A549 (cell line): Measurements from ENCODE around the gene ZEB1. TPM values are rescaled to one million over a fixed set of nuclear protein-coding genes. Genes with fewer than 3 reads are reported as not detected.

Experiments used
- ATAC-seq, 2 experiments: fragments of 200-7000 bp in 1 of 2; fragments of >200 bp in 1 of 2; cut with Nextera tagmentation in 1 of 2; cut with Tn5 transposase in 1 of 2; 3 replicates each; pipeline versions ENCODE4 v1.8.0 to v1.9.1; 2018 to 2020; ENCODE audit warnings: mild to moderate bottlenecking in 1 of 2, moderate library complexity in 1 of 2
- CTCF ChIA-PET: fragments of 300-600 bp; sonication (Branson Sonifier 250); formaldehyde crosslinking; extraction: SDS; loops from one replicate; lab custom pipeline; 2021; ENCODE audit warnings: antibody characterized with exemption, inconsistent platforms; lab: Yijun Ruan, JAX
- POLR2A ChIA-PET: fragments of 350-600 bp; formaldehyde crosslinking; extraction: SDS; loops from one replicate; lab custom pipeline; 2021; ENCODE audit warnings: antibody characterized with exemption, inconsistent platforms; lab: Yijun Ruan, JAX
- DNase-seq, 2 experiments: peaks; one replicate each; pipeline versions ENCODE4 v3.0.0 to v3.0.0-alpha.2; 2011 to 2016; ENCODE audit warnings: low read depth in 1 of 2, low spot score in 1 of 2
- FAIRE-seq: peaks from 2 replicates; lab custom pipeline; 2011; peaks lifted over from hg19 to GRCh38; lab: Jason Lieb, UNC
- H3K27ac ChIP-seq, 2 experiments: fragments of >200 bp; sonication (Bioruptor Twin); formaldehyde crosslinking; 3 replicates each; pipeline ENCODE4 v1.5.1; 2016 to 2017
- H3K4me1 ChIP-seq: fragments of >200 bp; sonication (Bioruptor Twin); formaldehyde crosslinking; 3 replicates; pipeline ENCODE4 v1.6.1; 2016
- H3K4me2 ChIP-seq: fragments of >200 bp; sonication (Bioruptor Twin); formaldehyde crosslinking; 3 replicates; pipeline ENCODE4 v1.6.1; 2016
- H3K4me3 ChIP-seq: fragments of >200 bp; sonication (Bioruptor Twin); formaldehyde crosslinking; 3 replicates; pipeline ENCODE4 v1.5.1; 2016
- H3K9me3 ChIP-seq: fragments of >200 bp; sonication (Bioruptor Twin); formaldehyde crosslinking; 3 replicates; pipeline ENCODE4 v1.6.1; 2016
- ATOH8 ChIP-seq: fragments of 250-450 bp; sonication (Bioruptor Pico); IDR thresholded peaks from 2 replicates; pipeline ENCODE4 v1.5.0; 2020; ENCODE audit warnings: low read depth, mild to moderate bottlenecking, moderate library complexity
- CEBPB ChIP-seq, 2 experiments: fragments of >200 bp in 1 of 2; sonication (Bioruptor Twin) in 1 of 2; formaldehyde crosslinking in 1 of 2; IDR thresholded peaks; 2 replicates each; pipeline ENCODE4 v1.6.1; 2012 to 2016
- CHD4 ChIP-seq: fragments of 200-600 bp; sonication (generic); IDR thresholded peaks from 2 replicates; pipeline ENCODE4 v1.6.1; 2016; ENCODE audit warnings: antibody characterized with exemption, mild to moderate bottlenecking, borderline replicate concordance
- EHF ChIP-seq: fragments of 250-450 bp; sonication (Bioruptor Pico); IDR thresholded peaks from 2 replicates; pipeline ENCODE4 v1.5.0; 2020; ENCODE audit warnings: mild to moderate bottlenecking
- EHMT2 ChIP-seq: fragments of 200-600 bp; sonication (generic); IDR thresholded peaks from 2 replicates; pipeline ENCODE4 v1.6.1; 2016; ENCODE audit warnings: antibody characterized with exemption, low read depth, mild to moderate bottlenecking, moderate library complexity
- FOSL2 ChIP-seq, 2 experiments: fragments of 450-650 bp in 1 of 2; fragments of >200 bp in 1 of 2; sonication (Bioruptor Twin) in 1 of 2; formaldehyde crosslinking; IDR thresholded peaks; 2 replicates each; pipeline versions ENCODE4 v1.5.0 to v1.6.1; 2016 to 2020; ENCODE audit warnings: mild to moderate bottlenecking in 1 of 2, moderate library complexity in 1 of 2
- FOXS1 ChIP-seq: fragments of 250-450 bp; sonication (Bioruptor Pico); IDR thresholded peaks from 2 replicates; pipeline ENCODE4 v1.5.0; 2020; ENCODE audit warnings: mild to moderate bottlenecking, moderate library complexity
- GATA3 ChIP-seq: IDR thresholded peaks from 2 replicates; pipeline ENCODE4 v1.6.1; 2012; ENCODE audit warnings: borderline replicate concordance
- HDAC2 ChIP-seq: fragments of 200-600 bp; sonication (generic); IDR thresholded peaks from 2 replicates; pipeline ENCODE4 v1.6.1; 2016
- HES2 ChIP-seq: fragments of >200 bp; sonication (Bioruptor Twin); formaldehyde crosslinking; IDR thresholded peaks from 2 replicates; pipeline ENCODE4 v1.6.1; 2016
- HMGXB4 ChIP-seq: fragments of 250-450 bp; sonication (Bioruptor Pico); IDR thresholded peaks from 2 replicates; pipeline ENCODE4 v1.5.0; 2021; ENCODE audit warnings: mild to moderate bottlenecking, moderate library complexity, borderline replicate concordance
- HOXA7 ChIP-seq: fragments of 250-450 bp; sonication (Bioruptor Pico); IDR thresholded peaks from 2 replicates; pipeline ENCODE4 v1.5.0; 2020; ENCODE audit warnings: mild to moderate bottlenecking, moderate library complexity
- HOXB13 ChIP-seq: fragments of 250-450 bp; sonication (Bioruptor Pico); IDR thresholded peaks from 2 replicates; pipeline ENCODE4 v1.5.0; 2020; ENCODE audit warnings: low read depth, mild to moderate bottlenecking, moderate library complexity
- JUN ChIP-seq, 2 experiments: fragments of >200 bp; sonication (Bioruptor Twin); formaldehyde crosslinking; IDR thresholded peaks; 2 replicates in 1 of 2; 3 replicates in 1 of 2; pipeline ENCODE4 v1.6.1; 2016 to 2017
- JUNB ChIP-seq: fragments of >200 bp; sonication (Bioruptor Twin); formaldehyde crosslinking; IDR thresholded peaks from 2 replicates; pipeline ENCODE4 v1.6.1; 2016
- KDM1A ChIP-seq: fragments of 200-600 bp; sonication (generic); IDR thresholded peaks from 2 replicates; pipeline ENCODE4 v1.6.1; 2016; ENCODE audit warnings: low read depth, mild to moderate bottlenecking
- MAFK ChIP-seq: fragments of 450-650 bp; IDR thresholded peaks from 2 replicates; pipeline ENCODE4 v1.6.1; 2014; ENCODE audit not compliant: partially characterized antibody
- MAX ChIP-seq: IDR thresholded peaks from 2 replicates; pipeline ENCODE4 v1.6.1; 2012
- MYC ChIP-seq: IDR thresholded peaks from 2 replicates; pipeline ENCODE4 v1.6.1; 2012; ENCODE audit warnings: mild to moderate bottlenecking, inconsistent platforms, low read length, improper control_type of control experiment, borderline replicate concordance
- NPAS2 ChIP-seq: fragments of 250-450 bp; sonication (Bioruptor Pico); IDR thresholded peaks from 2 replicates; pipeline ENCODE4 v1.8.0; 2022; ENCODE audit warnings: mild to moderate bottlenecking, moderate library complexity, borderline replicate concordance
- NR3C1 ChIP-seq: fragments of >200 bp; sonication (Bioruptor Twin); formaldehyde crosslinking; IDR thresholded peaks from 3 replicates; pipeline ENCODE4 v1.6.1; 2017
- RCOR1 ChIP-seq: fragments of 150-350 bp; IDR thresholded peaks from 2 replicates; pipeline ENCODE4 v1.6.1; 2014; ENCODE audit warnings: antibody characterized with exemption, low read length, low read depth
- REST ChIP-seq: fragments of 200-600 bp; sonication (generic); IDR thresholded peaks from 2 replicates; pipeline ENCODE4 v1.6.1; 2016; ENCODE audit warnings: antibody characterized with exemption, mild to moderate bottlenecking, moderate library complexity
- RFX5 ChIP-seq: fragments of 450-650 bp; IDR thresholded peaks from 2 replicates; pipeline ENCODE4 v1.7.1; 2014; ENCODE audit warnings: antibody characterized with exemption, mild to moderate bottlenecking, moderate library complexity
- RNF2 ChIP-seq: fragments of 200-600 bp; sonication (generic); IDR thresholded peaks from 2 replicates; pipeline ENCODE4 v1.6.1; 2016; ENCODE audit warnings: low read depth, mild to moderate bottlenecking, antibody characterized with exemption, moderate library complexity, borderline replicate concordance
- SREBF2 ChIP-seq: fragments of 450-650 bp; IDR thresholded peaks from 2 replicates; pipeline ENCODE4 v1.6.1; 2014; ENCODE audit warnings: mild to moderate bottlenecking, moderate library complexity
- ZC3H11A ChIP-seq: fragments of 450-650 bp; IDR thresholded peaks from 2 replicates; pipeline ENCODE4 v1.6.1; 2014; ENCODE audit warnings: antibody characterized with exemption, mild to moderate bottlenecking
- ZFP36 ChIP-seq: fragments of 450-650 bp; IDR thresholded peaks from 2 replicates; pipeline ENCODE4 v1.6.1; 2014; ENCODE audit warnings: borderline replicate concordance; ENCODE audit not compliant: partially characterized antibody
- WGBS: methylation state at CpG from one replicate; pipeline ENCODE4 v1.1.6; 2017; ENCODE audit errors: missing lambda C conversion rate; 5-methylcytosine and 5-hydroxymethylcytosine counted together
- polyA plus RNA-seq, 4 experiments: library from polyadenylated mRNA; depleted of rRNA in 3 of 4; stranded (reverse); fragments of >200 nt; fragmentation: RNase III in 1 of 4; extraction: RNeasy Plus Mini Kit Qiagen cat#74134 plus additional on column Dnase treatment in 1 of 4; gene quantifications; 2 replicates in 3 of 4; 3 replicates in 1 of 4; pipeline ENCODE4 v1.2.3, GENCODE V29; 2011 to 2017

Gene ZEB1
- polyA plus RNA-seq, 2 of the 4 experiments (the other 2 are of a cell fraction) = 8.1 to 23.8 TPM

- no peak for FAIRE-seq
- Histone ChIP-seq H3K4me2 (no peak overlapping the region), H3K9me3 (no peaks in the 10 kb centered on the region), H3K4me3 (no peak overlapping the region), H3K4me1 (no peaks in the 10 kb centered on the region), H3K27ac (no peak overlapping the region)
- ChIA-PET CTCF (interaction anchor here (0.6 kb wide), 1 partner anchor 44 kb away, joined by 3 read pairs; no protein-coding TSS in a partner anchor), POLR2A (no interaction called here)
- DNase-seq = no peak
- TF ChIP-seq CEBPB (IDR thresholded peaks at IDR 0.05) (no peak), HDAC2 (no peak), NR3C1 (no peak), EHF (CRISPR knock-in tag) (no peak), HES2 (no peak), JUNB (no peak), MAX (no peak), REST (no peak), FOXS1 (CRISPR knock-in tag) (no peak), MAFK (no peak), EHMT2 (no peak), ZFP36 (no peak), JUN (IDR thresholded peaks at IDR 0.05) (no peak), FOSL2 (IDR thresholded peaks at IDR 0.05) (no peak), FOSL2 (CRISPR knock-in tag; IDR thresholded peaks at IDR 0.05) (no peak), GATA3 (no peak), MYC (no peak), KDM1A (no peak)
- WGBS = 0% methylated on average over 1 of the region's 1 CpG
- no peak for ATAC-seq
These were observed 30.1 kb upstream of the ZEB1 start for GRCh38 chr10:31288962-31289361.

GRCh38 chr10:31290386-31290785, 28.6 kb upstream of the ZEB1 start:
- FAIRE-seq = no peak
- POLR2A ChIA-PET = no interaction called here

More at GRCh38 chr10:31290386-31290785, 28.6 kb upstream of the ZEB1 start:
- Histone ChIP-seq H3K4me3 (no peak overlapping the region), H3K27ac (no peak overlapping the region), H3K4me2 (no peak overlapping the region), H3K9me3 (no peaks in the 10 kb centered on the region), H3K4me1 (no peaks in the 10 kb centered on the region)
- TF ChIP-seq ATOH8 (no peak), NPAS2 (CRISPR knock-in tag) (no peak), RFX5 (no peak), JUN (IDR thresholded peaks at IDR 0.05) (no peak), ZC3H11A (no peak), EHMT2 (no peak), RCOR1 (no peak), GATA3 (no peak), CEBPB (IDR thresholded peaks at IDR 0.05) (no peak), HOXA7 (CRISPR knock-in tag) (no peak), REST (no peak), HMGXB4 (CRISPR knock-in tag) (no peak), CHD4 (no peak), SREBF2 (no peak), HOXB13 (CRISPR knock-in tag) (no peak), KDM1A (no peak), RNF2 (no peak)
- no peak for ATAC-seq
- no peak for DNase-seq
- 37% methylated on average over 3 of the region's 3 CpGs for WGBS
- CTCF ChIA-PET = interaction anchor here (0.5 kb wide), 1 partner anchor 400 kb away, joined by 4 read pairs; no protein-coding TSS in a partner anchor
